WTC11 (cell line): ENCODE data around the gene PNLIPRP1. TPM values are rescaled to one million over a fixed set of nuclear protein-coding genes. Genes with fewer than 3 reads are reported as not detected.

Experiments
- ATAC-seq: fragments of 200-7000 bp; cut with Tn5 transposase; 2 replicates; pipeline ENCODE4 v1.10.0; 2021; ENCODE audit warnings: mild to moderate bottlenecking, moderate library complexity
- CTCF ChIA-PET: fragments of 300-600 bp; sonication (Branson Sonifier 250); formaldehyde crosslinking; loops from one replicate; lab custom pipeline; 2021; ENCODE audit warnings: antibody characterized with exemption; lab: Charles Lee
- POLR2A ChIA-PET: fragments of 350-600 bp; sonication (Branson Sonifier 250); formaldehyde crosslinking; loops from one replicate; lab custom pipeline; 2021; ENCODE audit warnings: antibody characterized with exemption; lab: Charles Lee
- DNase-seq: peaks from one replicate; pipeline ENCODE4 v3.0.0; 2021; ENCODE audit warnings: low spot score
- H3K27ac Mint-ChIP-seq: 2 replicates; pipeline ENCODE4 v1.8.0; 2021; ENCODE audit warnings: mixed read lengths
- H3K27me3 Mint-ChIP-seq: 2 replicates; pipeline ENCODE4 v1.8.0; 2021; ENCODE audit warnings: low read depth, mild to moderate bottlenecking, moderate library complexity, mixed read lengths
- H3K36me3 Mint-ChIP-seq: 2 replicates; pipeline ENCODE4 v1.8.0; 2021; ENCODE audit warnings: mixed read lengths
- H3K4me1 Mint-ChIP-seq: 2 replicates; pipeline ENCODE4 v1.8.0; 2022; ENCODE audit warnings: mixed read lengths
- H3K4me3 Mint-ChIP-seq: 2 replicates; pipeline ENCODE4 v1.8.0; 2021; ENCODE audit warnings: mild to moderate bottlenecking, moderate library complexity, mixed read lengths
- H3K9me3 Mint-ChIP-seq: 2 replicates; pipeline ENCODE4 v1.8.0; 2021; ENCODE audit warnings: mixed read lengths
- ATF1 ChIP-seq: sonication (generic); formaldehyde crosslinking; IDR thresholded peaks from 2 replicates; pipeline ENCODE4 v1.8.1; 2023; ENCODE audit warnings: mild to moderate bottlenecking, moderate library complexity, missing genetic modification reagents
- ATF6 ChIP-seq: sonication (generic); formaldehyde crosslinking; IDR thresholded peaks from 2 replicates; pipeline ENCODE4 v1.8.1; 2023; ENCODE audit warnings: mild to moderate bottlenecking, missing genetic modification reagents
- ESRRA ChIP-seq: sonication (generic); formaldehyde crosslinking; IDR thresholded peaks from 2 replicates; pipeline ENCODE4 v1.8.1; 2022; ENCODE audit warnings: mild to moderate bottlenecking, missing genetic modification reagents, borderline replicate concordance
- JAZF1 ChIP-seq: fragments of 250-450 bp; sonication (Bioruptor Pico); IDR thresholded peaks from 2 replicates; pipeline ENCODE4 v1.9.0; 2021; ENCODE audit warnings: moderate library complexity, mild to moderate bottlenecking, inconsistent platforms
- PRDM15 ChIP-seq: sonication (generic); formaldehyde crosslinking; IDR thresholded peaks from 2 replicates; pipeline ENCODE4 v1.8.0; 2022; ENCODE audit warnings: missing genetic modification reagents
- SP1 ChIP-seq: sonication (generic); formaldehyde crosslinking; conservative IDR thresholded peaks from 2 replicates; pipeline ENCODE4 v1.8.1; 2022; ENCODE audit warnings: missing genetic modification reagents
- STAT6 ChIP-seq: sonication (generic); formaldehyde crosslinking; conservative IDR thresholded peaks from 2 replicates; pipeline ENCODE4 v1.8.1; 2023; ENCODE audit warnings: mild to moderate bottlenecking, low read depth, missing genetic modification reagents, moderate library complexity
- TCF7 ChIP-seq: sonication (generic); formaldehyde crosslinking; IDR thresholded peaks from 2 replicates; pipeline ENCODE4 v1.8.0; 2022; ENCODE audit warnings: mild to moderate bottlenecking, low read depth, missing genetic modification reagents, moderate library complexity
- ZNF281 ChIP-seq: sonication (generic); formaldehyde crosslinking; IDR thresholded peaks from 2 replicates; pipeline ENCODE4 v1.8.0; 2023; ENCODE audit warnings: mild to moderate bottlenecking, missing genetic modification reagents
- total RNA-seq: library from RNA; stranded (reverse); gene quantifications from 3 replicates; pipeline ENCODE4 v1.2.3, GENCODE V29; 2021
- TF ChIP-seq, protein P1 (sequence below): sonication (generic); formaldehyde crosslinking; IDR thresholded peaks from 2 replicates; pipeline ENCODE4 v1.8.1; 2023; ENCODE audit warnings: mild to moderate bottlenecking, missing genetic modification reagents

The PNLIPRP1 gene
- total RNA-seq, 1 experiment from 2014 or later = 0.68 TPM

DNA sequence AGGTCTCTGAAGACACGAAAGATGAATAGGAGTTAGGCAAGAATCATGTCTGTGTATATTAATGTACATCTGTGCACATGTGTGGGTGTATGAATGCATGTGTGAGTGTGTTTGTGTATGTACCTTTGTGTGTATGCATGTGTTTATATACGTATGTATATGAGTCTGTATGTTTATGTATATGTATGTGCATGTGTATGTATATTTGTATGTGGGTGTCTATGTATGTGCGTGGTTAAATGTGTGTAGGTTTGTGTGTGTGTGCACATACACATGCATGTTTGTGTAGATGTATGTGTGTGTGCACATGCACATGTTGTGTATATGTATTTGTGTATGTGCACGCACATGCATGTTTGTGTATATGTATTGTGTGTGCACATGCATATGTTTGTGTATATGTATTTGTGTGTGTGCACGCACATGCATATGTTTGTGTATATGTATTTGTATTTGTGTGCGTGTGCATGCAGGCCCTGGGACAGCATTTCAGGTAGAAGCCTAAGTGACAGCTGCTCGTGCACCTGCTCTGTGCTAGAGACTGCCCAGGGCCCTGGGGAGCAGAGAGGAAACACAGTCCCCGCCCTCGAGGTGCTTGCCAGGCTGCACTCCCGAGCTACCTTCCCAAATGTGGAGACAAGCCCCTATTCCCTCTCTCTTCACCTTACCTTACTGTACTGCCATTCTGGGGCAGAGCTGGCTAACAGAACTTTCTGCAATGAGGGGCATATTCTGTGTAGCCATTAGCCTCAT is 12.1 kb downstream of the PNLIPRP1 start:
- no peak overlapping the region for H3K4me3 Mint-ChIP-seq
- H3K4me1 Mint-ChIP-seq = peaks cover 6% of the 10 kb centered on the region
- no peaks in the 10 kb centered on the region for H3K9me3 Mint-ChIP-seq
- H3K27me3 Mint-ChIP-seq = no peaks in the 10 kb centered on the region
- no peaks in the 10 kb centered on the region for H3K36me3 Mint-ChIP-seq
- ATAC-seq (no peak), DNase-seq (no peak)
- TF ChIP-seq JAZF1 (no peak), PRDM15 (no peak)
- H3K27ac Mint-ChIP-seq = no peak overlapping the region
- ChIA-PET POLR2A (no interaction called here), CTCF (no interaction called here)

DNA sequence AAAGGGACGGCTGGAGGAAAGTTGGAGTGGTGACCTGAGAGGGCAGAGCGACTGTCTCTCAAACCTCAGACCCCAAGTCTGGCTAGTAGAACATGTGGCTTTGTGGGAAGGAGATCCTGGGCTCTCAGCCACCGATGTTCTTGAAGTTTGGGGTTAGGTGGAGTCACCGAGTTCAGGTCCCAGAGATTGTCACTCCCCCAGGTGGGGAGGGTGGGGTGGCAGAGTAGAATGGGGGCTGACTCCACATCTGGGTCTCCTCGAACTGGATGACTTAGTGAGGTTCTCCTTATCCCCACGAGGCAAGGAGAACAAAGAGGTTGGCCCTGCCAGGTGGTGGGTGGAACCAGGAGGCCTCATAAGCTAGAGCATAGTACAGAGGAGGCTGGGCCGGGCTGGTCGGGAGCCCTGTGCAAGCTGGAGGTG is 15.3 kb downstream of the PNLIPRP1 start:
- ChIA-PET POLR2A (no interaction called here), CTCF (no interaction called here)
- no peak for TF ChIP-seq ZNF281 (CRISPR knock-in tag)
- no peak for TF ChIP-seq ESRRA (CRISPR knock-in tag)
- TF ChIP-seq, protein P1, sequence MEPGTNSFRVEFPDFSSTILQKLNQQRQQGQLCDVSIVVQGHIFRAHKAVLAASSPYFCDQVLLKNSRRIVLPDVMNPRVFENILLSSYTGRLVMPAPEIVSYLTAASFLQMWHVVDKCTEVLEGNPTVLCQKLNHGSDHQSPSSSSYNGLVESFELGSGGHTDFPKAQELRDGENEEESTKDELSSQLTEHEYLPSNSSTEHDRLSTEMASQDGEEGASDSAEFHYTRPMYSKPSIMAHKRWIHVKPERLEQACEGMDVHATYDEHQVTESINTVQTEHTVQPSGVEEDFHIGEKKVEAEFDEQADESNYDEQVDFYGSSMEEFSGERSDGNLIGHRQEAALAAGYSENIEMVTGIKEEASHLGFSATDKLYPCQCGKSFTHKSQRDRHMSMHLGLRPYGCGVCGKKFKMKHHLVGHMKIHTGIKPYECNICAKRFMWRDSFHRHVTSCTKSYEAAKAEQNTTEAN (CRISPR knock-in tag) = no peak
- no peak for TF ChIP-seq ATF6
- TF ChIP-seq STAT6 = no peak
- TF ChIP-seq ATF1 (CRISPR knock-in tag) = no peak
- TF ChIP-seq SP1 (CRISPR knock-in tag) = no peak
- no peak for TF ChIP-seq TCF7 (CRISPR knock-in tag)
- no peak for TF ChIP-seq PRDM15
- H3K4me3 Mint-ChIP-seq = no peak overlapping the region
- ATAC-seq = no peak
- DNase-seq = no peak
- H3K27me3 Mint-ChIP-seq = peaks cover 18% of the 10 kb centered on the region
- no peaks in the 10 kb centered on the region for H3K9me3 Mint-ChIP-seq
- no peaks in the 10 kb centered on the region for H3K36me3 Mint-ChIP-seq
- H3K4me1 Mint-ChIP-seq = peaks cover 9% of the 10 kb centered on the region
- H3K27ac Mint-ChIP-seq = no peak overlapping the region
